ENCODE results near the gene NUDT4.
"Not testable (repeated sequence)": the region's sequence is repeated elsewhere in the genome, so short reads cannot be mapped to it uniquely, and the experiment has no call there.

NUDT4 gene

GRCh38 chr12:93429852-93430251 is 52.1 kb downstream of the NUDT4 start:
- DNase-seq = no peak

GRCh38 chr12:93430280-93430679 is 52.6 kb downstream of the NUDT4 start:
- DNase-seq = no peak

- not testable (repeated sequence) for DNase-seq
Observed at GRCh38 chr12:93432031-93432430, 54.3 kb downstream of the NUDT4 start.

GRCh38 chr12:93434256-93434865 is 56.6 kb downstream of the NUDT4 start:
- DNase-seq = no peak

GRCh38 chr12:93438266-93439050 is 60.7 kb downstream of the NUDT4 start:
- no peak for DNase-seq

- no peak for DNase-seq
Observed at GRCh38 chr12:93440043-93440835, 62.5 kb downstream of the NUDT4 start.

- no peak for DNase-seq
Observed at GRCh38 chr12:93441081-93441616, 63.4 kb downstream of the NUDT4 start.

- peak; percentile 72 for DNase-seq
Observed at GRCh38 chr12:93441617-93442410, 64.1 kb downstream of the NUDT4 start, which contains the start of gene UBE2N. Gene UBE2N (minus strand): TSS chr12:93441947. CDS start chr12:93441884, 63 bp downstream.

- DNase-seq = no peak
Observed at GRCh38 chr12:93442411-93443340, 65.0 kb downstream of the NUDT4 start.

GRCh38 chr12:93443576-93443975 is 65.9 kb downstream of the NUDT4 start:
- DNase-seq = no peak

- no peak for DNase-seq
Observed at GRCh38 chr12:93447555-93448290, 70.0 kb downstream of the NUDT4 start.

GRCh38 chr12:93448796-93449195 is 71.1 kb downstream of the NUDT4 start:
- no peak for DNase-seq

GRCh38 chr12:93449277-93449676 is 71.6 kb downstream of the NUDT4 start:
- DNase-seq = no peak

- DNase-seq = no peak
Observed at GRCh38 chr12:93451423-93452158, 73.9 kb downstream of the NUDT4 start.

GRCh38 chr12:93453633-93454032 is 75.9 kb downstream of the NUDT4 start:
- no peak for DNase-seq

GRCh38 chr12:93456077-93456476 is 78.4 kb downstream of the NUDT4 start:
- DNase-seq = no peak
